Activated T-cell treated with anti-CD3 and anti-CD28 coated beads, Interleukin-2, amount 50 U/mL, for 72 hours (primary cell): ENCODE measurements around the gene RP2. TPM values are rescaled to one million over a fixed set of nuclear protein-coding genes. Genes with fewer than 3 reads are reported as not detected.
A peak's percentile ranks its signal among the peaks of the same experiment; 100 is the strongest.

Experiments
- ATAC-seq, 2 donors: fragments of 150-1000 bp; cut with Tn5 transposase; replicated peaks in 1 of 2; 2 replicates each; pipeline ENCODE4 v1.10.0; 2021; ENCODE audit warnings: moderate library complexity in 2 of 2, mild to moderate bottlenecking in 1 of 2
- DNase-seq, 2 donors: peaks; one replicate each; pipeline ENCODE4 v3.0.0; 2021 to 2022; ENCODE audit warnings: mixed read lengths in 1 of 2
- H3K27ac Mint-ChIP-seq: one replicate; pipeline ENCODE4 v1.8.0; 2022; ENCODE audit warnings: mild to moderate bottlenecking, moderate library complexity, mixed read lengths
- H3K27me3 Mint-ChIP-seq: one replicate; pipeline ENCODE4 v1.8.0; 2022; ENCODE audit warnings: low read depth, mixed read lengths
- H3K36me3 Mint-ChIP-seq, 2 donors: one replicate each; pipeline ENCODE4 v1.8.0; 2022; ENCODE audit warnings: mixed read lengths in 2 of 2, mild to moderate bottlenecking in 1 of 2; ENCODE audit not compliant: insufficient read depth in 2 of 2
- H3K4me1 Mint-ChIP-seq: one replicate; pipeline ENCODE4 v1.8.0; 2022; ENCODE audit warnings: low read depth, mixed read lengths
- H3K4me3 Mint-ChIP-seq, 2 donors: one replicate each; pipeline ENCODE4 v1.8.0; 2022; ENCODE audit warnings: mild to moderate bottlenecking in 2 of 2, mixed read lengths in 2 of 2, moderate library complexity in 2 of 2
- H3K9me3 Mint-ChIP-seq, 2 donors: one replicate each; pipeline ENCODE4 v1.8.0; 2022; ENCODE audit warnings: mixed read lengths in 2 of 2
- total RNA-seq, 2 donors: library from RNA; stranded (reverse); gene quantifications; one replicate each; pipeline ENCODE4 v1.2.3, GENCODE V29; 2022

The RP2 gene
- total RNA-seq, 2 donors from 2014 or later, result 4.9 to 5.4 TPM

- peaks cover 58% of the 10 kb centered on the region for H3K27me3 Mint-ChIP-seq
- no peaks in the 10 kb centered on the region for H3K9me3 Mint-ChIP-seq
- no peak overlapping the region for H3K27ac Mint-ChIP-seq
- peaks cover 12% of the 10 kb centered on the region for H3K4me1 Mint-ChIP-seq
- ATAC-seq (peak; percentile 67 to 73), DNase-seq (peak; percentile 37 to 52)
- peaks cover 0 to 2% of the 10 kb centered on the region in 2 donors for H3K36me3 Mint-ChIP-seq
- H3K4me3 Mint-ChIP-seq, result peak overlapping the region; percentile 74 to 84
Observed at GRCh38 chrX:46912603-46913491, 76.0 kb downstream of the RP2 start.

- Mint-ChIP-seq H3K9me3 (no peaks in the 10 kb centered on the region), H3K27me3 (peaks cover 53% of the 10 kb centered on the region), H3K36me3 (peaks cover 0 to 2% of the 10 kb centered on the region in 2 donors), H3K4me1 (peaks cover 12% of the 10 kb centered on the region), H3K27ac (no peak overlapping the region), H3K4me3 (peak overlapping the region; percentile 74 to 84)
- no peak for DNase-seq
- no peak for ATAC-seq
Observed at GRCh38 chrX:46913667-46914066, 76.8 kb downstream of the RP2 start.

GRCh38 chrX:46916273-46916672 lies 79.4 kb downstream of the RP2 start:
- H3K4me3 Mint-ChIP-seq, result no peak overlapping the region
- H3K4me1 Mint-ChIP-seq, result peaks cover 12% of the 10 kb centered on the region
- peaks cover 47% of the 10 kb centered on the region for H3K27me3 Mint-ChIP-seq
- ATAC-seq, result no peak
- H3K9me3 Mint-ChIP-seq, result peaks cover 0 to 4% of the 10 kb centered on the region in 2 donors
- no peak overlapping the region for H3K27ac Mint-ChIP-seq
- no peak for DNase-seq
- peaks cover 2 to 4% of the 10 kb centered on the region in 2 donors for H3K36me3 Mint-ChIP-seq

GRCh38 chrX:46917622-46918021 lies 80.8 kb downstream of the RP2 start:
- peaks cover 2 to 4% of the 10 kb centered on the region in 2 donors for H3K36me3 Mint-ChIP-seq
- H3K4me3 Mint-ChIP-seq, result no peak overlapping the region
- H3K27ac Mint-ChIP-seq, result no peak overlapping the region
- DNase-seq (no peak), ATAC-seq (no peak)
- peaks cover 57% of the 10 kb centered on the region for H3K27me3 Mint-ChIP-seq
- peaks cover 12% of the 10 kb centered on the region for H3K4me1 Mint-ChIP-seq
- peaks cover 0 to 4% of the 10 kb centered on the region in 2 donors for H3K9me3 Mint-ChIP-seq

GRCh38 chrX:46918434-46918833 lies 81.6 kb downstream of the RP2 start:
- H3K27me3 Mint-ChIP-seq, result peaks cover 57% of the 10 kb centered on the region
- ATAC-seq, result no peak
- peaks cover 0 to 4% of the 10 kb centered on the region in 2 donors for H3K9me3 Mint-ChIP-seq
- H3K4me3 Mint-ChIP-seq, result no peak overlapping the region
- DNase-seq, result no peak
- H3K27ac Mint-ChIP-seq, result no peak overlapping the region
- H3K4me1 Mint-ChIP-seq, result peaks cover 12% of the 10 kb centered on the region
- H3K36me3 Mint-ChIP-seq, result peaks cover 2 to 4% of the 10 kb centered on the region in 2 donors

- Mint-ChIP-seq H3K27me3 (peaks cover 40% of the 10 kb centered on the region), H3K9me3 (peaks cover 0 to 4% of the 10 kb centered on the region in 2 donors), H3K27ac (no peak overlapping the region), H3K36me3 (peaks cover 2% of the 10 kb centered on the region in 2 donors), H3K4me3 (no peak overlapping the region), H3K4me1 (no peaks in the 10 kb centered on the region)
- DNase-seq (no peak), ATAC-seq (no peak)
Observed at GRCh38 chrX:46920235-46920634, 83.4 kb downstream of the RP2 start.

GRCh38 chrX:46922611-46923010 lies 85.8 kb downstream of the RP2 start:
- H3K36me3 Mint-ChIP-seq, result peaks cover 2% of the 10 kb centered on the region in 2 donors
- H3K4me1 Mint-ChIP-seq, result no peaks in the 10 kb centered on the region
- peaks cover 25% of the 10 kb centered on the region for H3K27me3 Mint-ChIP-seq
- ATAC-seq (no peak), DNase-seq (no peak)
- no peak overlapping the region for H3K27ac Mint-ChIP-seq
- peaks cover 0 to 4% of the 10 kb centered on the region in 2 donors for H3K9me3 Mint-ChIP-seq
- no peak overlapping the region for H3K4me3 Mint-ChIP-seq

GRCh38 chrX:46927718-46928117 lies 90.9 kb downstream of the RP2 start:
- Mint-ChIP-seq H3K27ac (no peak overlapping the region), H3K36me3 (no peaks in the 10 kb centered on the region), H3K4me3 (no peak overlapping the region), H3K27me3 (peaks cover 31% of the 10 kb centered on the region), H3K4me1 (no peaks in the 10 kb centered on the region), H3K9me3 (no peaks in the 10 kb centered on the region)
- ATAC-seq (no peak), DNase-seq (no peak)

- H3K9me3 Mint-ChIP-seq, result no peaks in the 10 kb centered on the region
- no peaks in the 10 kb centered on the region for H3K4me1 Mint-ChIP-seq
- H3K27me3 Mint-ChIP-seq, result peaks cover 31% of the 10 kb centered on the region
- no peak overlapping the region for H3K4me3 Mint-ChIP-seq
- no peak for DNase-seq
- ATAC-seq, result no peak
- H3K27ac Mint-ChIP-seq, result no peak overlapping the region
- H3K36me3 Mint-ChIP-seq, result no peaks in the 10 kb centered on the region
Observed at GRCh38 chrX:46929439-46930261, 92.8 kb downstream of the RP2 start.

Other genes with a start within 250 kb of the RP2 start
- gene SLC9A7, start 77.9 kb upstream of the RP2 start, total RNA-seq, result 10 to 100 TPM; 19.2 to 23.0 TPM
- 1 to 10 TPM; 2.4 to 3.8 TPM for gene JADE3, start 75.4 kb downstream of the RP2 start, total RNA-seq
- not detected for gene RGN, start 241.4 kb downstream of the RP2 start, total RNA-seq